Measurements from ENCODE around the gene CCDC92.

- TF ChIP-seq CTCF (IDR thresholded peaks at IDR 0.05; ENCODE audit: low read length) = no peak
- TF ChIP-seq EZH2phosphoT487 (IDR thresholded peaks at IDR 0.05; ENCODE audit: low read length) = no peak
- no peak for TF ChIP-seq EZH2 (optimal IDR thresholded peaks at IDR 0.05; ENCODE audit: low read depth, low read length)
Measured at GRCh38 chr12:123942911-123943648, 29.6 kb downstream of the CCDC92 start.
